Skin of body (tissue), 2 donors: ENCODE data around the gene PSMD5. TPM values are rescaled to one million over a fixed set of nuclear protein-coding genes. Genes with fewer than 3 reads are reported as not detected.

Source experiments
- DNase-seq: peaks from one replicate; lab custom pipeline; 2025; lab: John Stamatoyannopoulos, UW
- total RNA-seq: library from RNA; depleted of rRNA; stranded (reverse); fragments of >200 nt; gene quantifications from one replicate; pipeline ENCODE4 v1.2.3, GENCODE V29; 2014

Gene PSMD5
- total RNA-seq, result 29.5 TPM

GRCh38 chr9:120842685-120843485 is at the start of gene PSMD5:
TSS of gene PSMD5 (minus strand) at chr9:120842922. CDS start at chr9:120842909, 13 bp downstream.
- peak; percentile 98 for DNase-seq

- DNase-seq, result no peak
These were observed 49.4 kb upstream of the PSMD5 start for GRCh38 chr9:120891884-120892747.

GRCh38 chr9:120891245-120891883 is 48.6 kb upstream of the PSMD5 start:
- no peak for DNase-seq

GRCh38 chr9:120890320-120891244 is 47.9 kb upstream of the PSMD5 start:
- DNase-seq, result no peak

- no peak for DNase-seq
These were observed 47.0 kb upstream of the PSMD5 start for GRCh38 chr9:120889606-120890271.

GRCh38 chr9:120888626-120889025 is 45.9 kb upstream of the PSMD5 start:
- no peak for DNase-seq

GRCh38 chr9:120886490-120886967 is 43.8 kb upstream of the PSMD5 start:
- no peak for DNase-seq

- DNase-seq, result peak; percentile 58
These were observed 43.2 kb upstream of the PSMD5 start for GRCh38 chr9:120885958-120886357.

GRCh38 chr9:120885457-120885856 is 42.7 kb upstream of the PSMD5 start:
- no peak for DNase-seq

GRCh38 chr9:120883608-120883996 is 40.9 kb upstream of the PSMD5 start:
- DNase-seq, result no peak

GRCh38 chr9:120882935-120883607 is 40.3 kb upstream of the PSMD5 start:
- no peak for DNase-seq

- DNase-seq, result no peak
These were observed 36.7 kb upstream of the PSMD5 start for GRCh38 chr9:120879446-120879845.

- DNase-seq, result no peak
These were observed 35.7 kb upstream of the PSMD5 start for GRCh38 chr9:120878188-120879130.

- DNase-seq, result peak; percentile 45
These were observed 34.7 kb upstream of the PSMD5 start for GRCh38 chr9:120877276-120878034.

- no peak for DNase-seq
These were observed 34.1 kb upstream of the PSMD5 start, which contains the start of gene PHF19 for GRCh38 chr9:120876842-120877240. TSS of gene PHF19 (minus strand) at chr9:120877188. CDS start at chr9:120874741, 2,447 bp downstream.

GRCh38 chr9:120875954-120876841 is 33.5 kb upstream of the PSMD5 start:
- DNase-seq, result peak; percentile 70

GRCh38 chr9:120875643-120875953 is 32.9 kb upstream of the PSMD5 start:
- no peak for DNase-seq
